SKM-1 treated with dmso at 0.1 percent for 144 hours (cell line): ENCODE measurements around the gene ITPKB.

ENCODE experiments used
- DNase-seq: peaks from one replicate; lab custom pipeline; 2025; ENCODE audit not compliant: unreplicated experiment; lab: John Stamatoyannopoulos, UW

ITPKB gene

DNA sequence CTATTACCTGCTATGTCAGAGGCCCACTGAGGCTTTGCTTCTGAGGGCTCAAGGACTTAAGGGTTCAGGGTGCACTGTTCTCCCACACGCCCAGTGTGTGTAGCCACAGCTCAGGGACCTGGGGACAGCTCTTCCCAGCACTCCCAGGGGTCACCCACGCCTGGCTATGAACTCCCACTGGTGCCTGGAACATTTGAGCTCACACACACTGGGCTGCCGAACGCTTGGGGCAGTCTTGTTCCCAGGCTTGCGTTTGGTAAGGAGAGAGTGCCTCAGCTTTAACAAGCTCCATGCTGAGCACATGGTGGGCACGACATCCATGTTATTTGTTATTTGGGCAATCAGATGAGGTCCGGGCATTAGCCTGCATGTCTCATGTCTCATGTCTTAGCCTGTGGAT is 153.0 kb downstream of the ITPKB start:
- DNase-seq: no peak

DNA sequence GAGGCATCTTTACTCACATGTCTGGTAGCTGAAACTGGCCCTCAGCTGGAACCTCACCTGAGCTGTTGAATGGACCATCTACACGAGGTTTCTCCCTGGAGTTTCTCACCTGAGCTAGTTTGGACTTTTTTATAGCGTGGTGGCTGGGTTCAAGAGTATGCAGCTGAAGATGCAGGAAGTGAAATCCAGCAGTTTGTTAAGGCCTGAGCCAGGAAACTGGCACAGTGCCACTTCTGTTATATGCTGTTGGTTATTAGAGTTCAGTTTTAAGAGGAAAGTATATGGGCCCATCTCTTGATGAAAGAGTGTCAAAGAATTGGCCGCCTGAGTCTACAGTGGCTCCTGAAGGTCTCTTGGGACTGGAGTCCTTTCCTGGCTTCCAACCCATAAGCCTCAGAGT is 154.9 kb downstream of the ITPKB start:
- no peak for DNase-seq

DNA sequence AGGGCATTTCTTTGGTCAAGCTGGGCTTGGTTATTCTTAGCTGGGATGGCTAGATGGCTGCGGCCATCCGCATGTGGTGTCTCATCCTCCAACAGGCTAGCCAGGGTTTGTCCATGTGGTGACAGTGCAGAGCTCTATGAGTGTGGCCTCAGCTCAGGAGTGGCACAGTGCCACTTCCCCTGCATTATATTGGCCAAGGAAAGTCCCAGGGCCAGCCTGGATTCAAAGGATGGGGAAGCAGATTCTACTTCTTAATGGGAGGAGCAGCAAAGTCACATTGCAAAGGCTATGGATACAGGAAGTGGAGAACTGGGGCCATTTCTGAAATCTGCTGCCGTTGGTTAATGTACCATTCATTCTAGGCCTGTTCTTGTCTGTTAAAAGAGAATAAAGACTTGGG is 156.1 kb downstream of the ITPKB start:
- DNase-seq: no peak
